Activated naive CD4-positive, alpha-beta T cell treated with anti-CD3 and anti-CD28 coated beads, Interleukin-2, amount 10 ng/mL, durations not matched to agents 7 days and 5 days (primary cell): ENCODE data around the gene FOLR3.

ENCODE experiments used
- CTCF ChIA-PET: fragments of 350-600 bp; sonication (Branson Sonifier 250); formaldehyde crosslinking; loops from one replicate; lab custom pipeline; 2021; ENCODE audit warnings: antibody characterized with exemption; lab: Charles Lee
- DNase-seq: peaks from one replicate; pipeline ENCODE4 v3.0.0-alpha.2; 2020
- H3K27ac Mint-ChIP-seq: one replicate; pipeline ENCODE4 v1.8.0; 2021; ENCODE audit warnings: mild to moderate bottlenecking, moderate library complexity, mixed read lengths
- H3K27me3 Mint-ChIP-seq: one replicate; pipeline ENCODE4 v1.8.0; 2021; ENCODE audit warnings: mild to moderate bottlenecking, mixed read lengths
- H3K36me3 Mint-ChIP-seq: one replicate; pipeline ENCODE4 v1.8.0; 2021; ENCODE audit warnings: mixed read lengths
- H3K4me1 Mint-ChIP-seq: one replicate; pipeline ENCODE4 v1.8.0; 2021; ENCODE audit warnings: mixed read lengths
- H3K4me3 Mint-ChIP-seq: one replicate; pipeline ENCODE4 v1.8.0; 2021; ENCODE audit warnings: mild to moderate bottlenecking, moderate library complexity, mixed read lengths
- H3K9me3 Mint-ChIP-seq: one replicate; pipeline ENCODE4 v1.8.0; 2021; ENCODE audit warnings: mixed read lengths

FOLR3 gene

DNA sequence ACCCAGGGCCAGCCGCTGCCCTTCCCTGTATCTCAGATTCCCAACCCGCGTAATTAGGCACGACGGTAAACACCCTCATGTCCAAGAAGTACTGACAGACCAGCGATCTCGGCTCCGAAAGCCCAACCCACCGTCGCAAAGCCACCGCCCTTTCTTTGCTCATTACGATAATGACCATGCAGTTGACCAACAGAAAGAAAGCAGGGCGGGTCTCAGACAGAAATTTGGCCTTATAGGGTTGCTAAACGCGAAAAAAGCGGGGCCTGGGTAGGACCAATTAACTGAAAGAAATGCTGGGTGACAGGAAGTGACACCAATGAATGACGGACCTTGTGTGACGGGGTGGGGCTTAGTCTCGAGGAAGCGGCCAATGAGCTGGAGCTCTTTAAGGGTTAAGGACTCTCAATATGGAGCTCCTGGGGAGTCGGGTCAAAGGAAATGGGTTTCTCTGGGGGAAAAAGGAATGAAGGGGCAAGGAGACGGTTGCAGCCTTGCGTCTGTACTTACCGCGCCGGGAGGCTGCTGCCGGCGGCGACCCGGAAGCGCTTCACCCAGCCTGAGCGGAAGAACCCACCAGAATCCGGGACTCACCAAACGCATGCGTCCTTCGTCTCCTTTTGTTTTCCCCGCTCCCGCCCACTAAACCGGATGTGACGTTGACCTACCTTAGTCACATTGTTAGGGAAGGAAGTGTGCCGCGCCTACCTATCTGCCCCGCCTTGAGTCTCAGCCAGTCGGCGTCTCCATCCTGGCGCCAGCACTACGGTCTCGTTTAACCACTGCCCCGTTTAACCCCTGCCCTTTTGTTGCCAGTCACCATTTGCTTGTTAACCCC, 23.2 kb upstream of the FOLR3 start, which contains the start of gene ANAPC15:
Gene ANAPC15 (minus strand): TSS at position 553 of the 835 bp plus-strand sequence. CDS start 1,419 bp downstream, outside the sequence.
- CTCF ChIA-PET = interaction anchor here (0.8 to 1.0 kb wide), 2 partner anchors 31 to 33 kb away, joined by 3 read pairs; no protein-coding TSS in a partner anchor
- H3K27ac Mint-ChIP-seq = peak within 1 kb of the TSS; percentile 99

DNA sequence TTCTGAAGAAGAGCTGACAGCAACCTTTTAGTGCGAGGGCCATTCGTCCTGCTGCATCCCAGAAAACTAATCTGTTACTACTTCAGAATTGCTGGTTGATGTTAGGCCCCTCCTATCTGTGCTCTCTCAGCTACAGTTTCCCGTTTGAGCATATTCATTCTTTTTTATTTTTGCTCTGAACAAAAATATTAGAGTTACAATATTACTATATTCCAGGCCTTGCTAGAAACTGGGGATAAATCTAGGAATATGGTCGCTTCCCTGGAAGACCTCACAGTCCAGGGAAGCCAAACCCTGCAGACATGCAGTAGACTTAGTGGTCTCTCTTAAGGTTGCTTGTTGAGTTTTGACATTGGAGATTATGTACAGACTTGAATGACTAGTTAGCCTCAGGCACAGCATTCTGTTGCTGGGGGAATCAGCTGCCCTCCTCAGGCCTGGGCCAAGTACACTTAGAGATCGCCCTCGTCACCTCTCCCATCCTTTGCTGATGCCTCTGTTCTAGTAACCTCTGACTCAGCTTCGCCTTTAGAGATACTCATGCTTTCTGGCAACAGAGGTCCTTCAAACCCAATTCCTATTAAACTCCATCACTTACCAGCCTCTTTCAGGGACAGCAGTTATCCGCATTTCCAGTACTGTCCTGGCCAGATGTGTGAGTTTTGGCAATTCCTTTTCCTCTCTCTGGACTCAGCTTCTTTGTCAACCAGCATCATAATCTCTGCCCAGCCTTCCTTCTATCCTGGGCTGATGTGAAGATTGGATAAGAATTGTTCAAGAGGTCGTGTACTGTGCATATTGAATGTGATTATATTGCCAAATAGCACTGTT, 22.3 kb upstream of the FOLR3 start:
- Mint-ChIP-seq H3K27me3 (peaks cover 4% of the 10 kb centered on the region), H3K4me3 (peak overlapping the region; percentile 90), H3K36me3 (peaks cover 14% of the 10 kb centered on the region), H3K9me3 (no peaks in the 10 kb centered on the region), H3K4me1 (peaks cover 24% of the 10 kb centered on the region), H3K27ac (peak overlapping the region; percentile 99)
- no peak for DNase-seq
- CTCF ChIA-PET = interaction anchor here (0.6 to 1.0 kb wide), 3 partner anchors 13 to 34 kb away, joined by 3 read pairs; no protein-coding TSS in a partner anchor

More for the DNA sequence above, 23.2 kb upstream of the FOLR3 start, which contains the start of gene ANAPC15:
- H3K27me3 Mint-ChIP-seq = peaks cover 4% of the 10 kb centered on the region
- H3K4me3 Mint-ChIP-seq = peak within 1 kb of the TSS; percentile 90
- H3K36me3 Mint-ChIP-seq = peaks cover 20% of the 10 kb centered on the region
- H3K4me1 Mint-ChIP-seq = peaks cover 24% of the 10 kb centered on the region
- DNase-seq = peak; percentile 100
- H3K9me3 Mint-ChIP-seq = no peaks in the 10 kb centered on the region

DNA sequence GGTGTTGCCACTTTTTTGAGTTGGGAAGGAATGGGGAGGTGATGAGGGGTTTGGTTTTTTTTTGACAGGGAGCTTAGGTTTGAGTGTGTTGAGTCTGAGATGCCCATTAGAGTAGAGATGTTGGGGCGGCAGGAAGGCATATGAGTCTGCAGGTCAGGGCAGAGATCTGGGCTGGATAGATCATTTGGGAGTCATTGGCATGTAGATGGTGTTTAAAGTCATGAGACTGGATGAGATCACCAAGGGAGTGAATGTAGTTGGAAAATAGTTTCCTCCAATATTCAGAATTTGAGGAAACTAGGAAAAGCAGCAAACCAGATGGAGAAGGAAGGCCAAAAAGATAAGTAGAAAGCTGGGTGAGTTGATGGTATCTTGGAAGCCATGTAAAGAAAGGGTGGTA, 21.0 kb upstream of the FOLR3 start:
- H3K9me3 Mint-ChIP-seq = no peaks in the 10 kb centered on the region
- H3K27me3 Mint-ChIP-seq = peaks cover 4% of the 10 kb centered on the region
- no peak overlapping the region for H3K27ac Mint-ChIP-seq
- no peak overlapping the region for H3K4me3 Mint-ChIP-seq
- CTCF ChIA-PET = interaction anchor here (0.9 kb wide), 1 partner anchor 30 kb away, joined by 4 read pairs; no protein-coding TSS in a partner anchor
- H3K4me1 Mint-ChIP-seq = peaks cover 24% of the 10 kb centered on the region
- peaks cover 14% of the 10 kb centered on the region for H3K36me3 Mint-ChIP-seq
- DNase-seq = no peak

- Mint-ChIP-seq H3K27me3 (peaks cover 8% of the 10 kb centered on the region), H3K4me1 (peaks cover 20% of the 10 kb centered on the region), H3K27ac (no peak overlapping the region), H3K9me3 (no peaks in the 10 kb centered on the region), H3K36me3 (peaks cover 3% of the 10 kb centered on the region), H3K4me3 (no peak overlapping the region)
- no peak for DNase-seq
- CTCF ChIA-PET = interaction anchor here (0.6 to 1.2 kb wide), 4 partner anchors 24 to 91 kb away, joined by 3 to 7 read pairs (median 4); no protein-coding TSS in a partner anchor
Measured at GRCh38 chr11:72116019-72116755, 19.3 kb upstream of the FOLR3 start.

- H3K27me3 Mint-ChIP-seq = peaks cover 15% of the 10 kb centered on the region
- no peak overlapping the region for H3K27ac Mint-ChIP-seq
- no peaks in the 10 kb centered on the region for H3K9me3 Mint-ChIP-seq
- CTCF ChIA-PET = interaction anchor here (1.4 to 2.5 kb wide), 3 partner anchors 24 to 94 kb away, joined by 4 to 7 read pairs (median 5); no protein-coding TSS in a partner anchor
- no peaks in the 10 kb centered on the region for H3K4me1 Mint-ChIP-seq
- H3K36me3 Mint-ChIP-seq = no peaks in the 10 kb centered on the region
- no peak for DNase-seq
- no peak overlapping the region for H3K4me3 Mint-ChIP-seq
Measured at GRCh38 chr11:72119198-72119597, 16.3 kb upstream of the FOLR3 start.

- H3K9me3 Mint-ChIP-seq = no peaks in the 10 kb centered on the region
- no peak overlapping the region for H3K27ac Mint-ChIP-seq
- H3K4me1 Mint-ChIP-seq = no peaks in the 10 kb centered on the region
- no peak for DNase-seq
- H3K27me3 Mint-ChIP-seq = peaks cover 18% of the 10 kb centered on the region
- CTCF ChIA-PET = interaction anchor here (0.8 kb wide), 1 partner anchor 29 kb away, joined by 3 read pairs; no protein-coding TSS in a partner anchor
- H3K36me3 Mint-ChIP-seq = no peaks in the 10 kb centered on the region
- no peak overlapping the region for H3K4me3 Mint-ChIP-seq
Measured at GRCh38 chr11:72120930-72121329, 14.6 kb upstream of the FOLR3 start.

GRCh38 chr11:72122607-72123006, 12.9 kb upstream of the FOLR3 start:
- CTCF ChIA-PET = interaction anchor here (3.5 kb wide), 1 partner anchor 21 kb away, joined by 15 read pairs; no protein-coding TSS in a partner anchor
- H3K36me3 Mint-ChIP-seq = no peaks in the 10 kb centered on the region

DNA sequence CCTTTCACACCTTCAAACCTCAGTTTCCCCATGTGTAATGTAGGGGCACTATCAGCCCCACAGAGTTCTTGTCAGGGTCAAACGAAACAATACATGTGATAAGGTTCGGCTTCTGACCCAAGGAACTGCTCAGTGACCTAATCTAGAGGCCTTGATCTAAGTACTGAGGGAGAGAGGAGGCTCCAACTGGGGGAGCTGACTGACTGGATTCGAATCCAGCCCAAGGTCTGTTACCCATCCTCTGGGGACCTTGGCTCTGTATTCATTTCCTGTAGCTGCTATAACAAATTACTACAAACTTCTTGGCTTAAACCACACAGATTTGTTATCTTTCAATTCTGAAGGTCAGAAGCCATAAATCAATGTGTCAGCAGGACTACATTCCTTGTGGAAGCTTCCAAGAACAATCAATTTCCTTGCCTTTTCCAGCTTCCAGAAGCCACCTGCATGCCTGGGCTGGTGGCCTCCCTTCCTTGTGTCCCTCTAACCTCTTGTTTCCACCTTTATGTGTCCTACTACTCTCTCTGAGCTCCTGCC, 12.3 kb upstream of the FOLR3 start:
- CTCF ChIA-PET = interaction anchor here (3.5 kb wide), 1 partner anchor 21 kb away, joined by 15 read pairs; no protein-coding TSS in a partner anchor
- no peak for DNase-seq
- Mint-ChIP-seq H3K4me3 (no peak overlapping the region), H3K27ac (no peak overlapping the region), H3K27me3 (peaks cover 19% of the 10 kb centered on the region), H3K9me3 (peaks cover 5% of the 10 kb centered on the region), H3K36me3 (no peaks in the 10 kb centered on the region), H3K4me1 (no peaks in the 10 kb centered on the region)

More at GRCh38 chr11:72122607-72123006, 12.9 kb upstream of the FOLR3 start:
- Mint-ChIP-seq H3K4me3 (no peak overlapping the region), H3K27me3 (peaks cover 15% of the 10 kb centered on the region), H3K9me3 (peaks cover 2% of the 10 kb centered on the region), H3K27ac (no peak overlapping the region), H3K4me1 (no peaks in the 10 kb centered on the region)
- no peak for DNase-seq

DNA sequence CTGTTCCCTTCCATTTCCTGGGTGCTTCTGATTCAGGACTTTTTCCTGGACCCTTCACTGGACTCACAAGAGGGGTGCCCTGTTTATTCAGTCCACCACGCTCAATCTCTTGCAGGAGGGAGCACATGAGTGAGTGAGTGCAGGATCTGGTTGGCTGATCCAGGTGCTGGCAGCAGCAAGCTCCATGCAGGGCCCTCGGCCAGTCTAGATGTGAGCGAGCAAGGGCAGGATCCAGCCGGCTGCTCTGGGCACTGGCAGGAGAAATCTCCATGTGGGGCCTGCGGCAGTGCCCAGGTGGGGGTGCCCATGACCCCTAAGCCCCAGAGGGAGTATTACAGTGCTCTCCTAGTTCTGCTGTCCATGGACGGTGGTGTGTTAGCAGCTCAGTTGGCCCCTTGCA, 11.5 kb upstream of the FOLR3 start:
- H3K36me3 Mint-ChIP-seq = no peaks in the 10 kb centered on the region
- H3K9me3 Mint-ChIP-seq = peaks cover 11% of the 10 kb centered on the region
- CTCF ChIA-PET = interaction anchor here (3.5 kb wide), 1 partner anchor 20 kb away, joined by 15 read pairs; no protein-coding TSS in a partner anchor
- peaks cover 27% of the 10 kb centered on the region for H3K27me3 Mint-ChIP-seq
- H3K4me3 Mint-ChIP-seq = no peak overlapping the region
- no peak for DNase-seq
- H3K4me1 Mint-ChIP-seq = no peaks in the 10 kb centered on the region
- H3K27ac Mint-ChIP-seq = no peak overlapping the region

- Mint-ChIP-seq H3K4me3 (no peak overlapping the region), H3K4me1 (no peaks in the 10 kb centered on the region), H3K27me3 (peaks cover 33% of the 10 kb centered on the region), H3K36me3 (no peaks in the 10 kb centered on the region), H3K27ac (no peak overlapping the region), H3K9me3 (peaks cover 15% of the 10 kb centered on the region)
- no peak for DNase-seq
- CTCF ChIA-PET = interaction anchor here (0.7 to 3.5 kb wide), 2 partner anchors 13 to 18 kb away, joined by 3 to 15 read pairs; no protein-coding TSS in a partner anchor
Measured at GRCh38 chr11:72125956-72126355, 9.6 kb upstream of the FOLR3 start.

GRCh38 chr11:72127923-72128322, 7.6 kb upstream of the FOLR3 start:
- no peak overlapping the region for H3K4me3 Mint-ChIP-seq
- no peaks in the 10 kb centered on the region for H3K4me1 Mint-ChIP-seq
- no peaks in the 10 kb centered on the region for H3K36me3 Mint-ChIP-seq
- H3K27ac Mint-ChIP-seq = no peak overlapping the region
- CTCF ChIA-PET = no interaction called here
- DNase-seq = no peak
- peaks cover 45% of the 10 kb centered on the region for H3K27me3 Mint-ChIP-seq
- H3K9me3 Mint-ChIP-seq = peaks cover 15% of the 10 kb centered on the region

DNA sequence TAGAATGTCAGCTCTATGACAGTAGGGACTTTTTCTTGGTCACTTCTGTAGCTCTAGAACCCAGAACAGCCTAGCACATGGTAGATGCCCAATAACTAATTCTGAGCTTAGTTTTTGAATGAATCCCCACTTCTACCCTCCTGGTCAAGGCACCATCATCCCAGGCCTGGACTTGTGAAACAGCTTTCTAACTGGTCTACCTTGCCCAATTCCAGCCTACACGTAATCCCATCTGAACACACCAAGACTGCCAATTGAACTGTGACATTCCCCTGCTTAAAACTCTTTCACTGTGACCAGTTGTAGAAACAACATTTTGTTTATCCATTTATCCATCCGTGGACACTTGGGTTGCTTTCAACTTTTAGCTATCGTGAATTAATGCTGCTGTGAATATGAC, 6.1 kb upstream of the FOLR3 start:
- Mint-ChIP-seq H3K9me3 (peaks cover 15% of the 10 kb centered on the region), H3K27ac (no peak overlapping the region), H3K4me3 (no peak overlapping the region), H3K4me1 (no peaks in the 10 kb centered on the region), H3K27me3 (peaks cover 44% of the 10 kb centered on the region), H3K36me3 (no peaks in the 10 kb centered on the region)
- DNase-seq = no peak
- CTCF ChIA-PET = interaction anchor here (0.6 to 1.6 kb wide), 2 partner anchors 14 to 53 kb away, joined by 3 to 5 read pairs; no protein-coding TSS in a partner anchor

DNA sequence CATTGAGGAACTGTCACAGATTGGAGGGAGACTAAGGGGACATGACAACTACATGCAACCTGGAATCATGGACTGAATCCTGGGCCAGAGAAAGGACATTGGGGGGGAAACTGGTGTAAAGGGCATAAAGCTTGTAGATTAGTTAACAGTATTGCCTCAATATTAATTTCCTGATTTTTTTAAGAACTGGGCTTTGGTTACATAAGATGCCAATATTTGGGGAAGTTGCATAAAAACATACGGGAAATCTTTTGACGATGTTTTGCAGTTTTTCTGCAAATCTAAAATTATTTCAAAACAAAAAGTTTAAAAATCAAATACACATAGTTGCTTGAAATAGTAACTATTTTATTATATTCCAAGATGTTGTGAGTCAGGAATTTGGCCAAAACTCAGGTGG, 2.9 kb upstream of the FOLR3 start:
- no peak for DNase-seq
- CTCF ChIA-PET = no interaction called here
- no peaks in the 10 kb centered on the region for H3K36me3 Mint-ChIP-seq
- H3K4me3 Mint-ChIP-seq = no peak overlapping the region
- no peak overlapping the region for H3K27ac Mint-ChIP-seq
- peaks cover 43% of the 10 kb centered on the region for H3K27me3 Mint-ChIP-seq
- no peaks in the 10 kb centered on the region for H3K4me1 Mint-ChIP-seq
- H3K9me3 Mint-ChIP-seq = peaks cover 13% of the 10 kb centered on the region
